Astrocyte of the hippocampus (primary cell): ENCODE results near the gene KIR3DL3.
"Not testable (repeated sequence)": the region's sequence is repeated elsewhere in the genome, so short reads cannot be mapped to it uniquely, and the experiment has no call there.

ENCODE experiments used
- DNase-seq: peaks from one replicate; pipeline ENCODE4 v3.0.0; 2011; ENCODE audit warnings: low read depth, low spot score

The KIR3DL3 gene

DNA sequence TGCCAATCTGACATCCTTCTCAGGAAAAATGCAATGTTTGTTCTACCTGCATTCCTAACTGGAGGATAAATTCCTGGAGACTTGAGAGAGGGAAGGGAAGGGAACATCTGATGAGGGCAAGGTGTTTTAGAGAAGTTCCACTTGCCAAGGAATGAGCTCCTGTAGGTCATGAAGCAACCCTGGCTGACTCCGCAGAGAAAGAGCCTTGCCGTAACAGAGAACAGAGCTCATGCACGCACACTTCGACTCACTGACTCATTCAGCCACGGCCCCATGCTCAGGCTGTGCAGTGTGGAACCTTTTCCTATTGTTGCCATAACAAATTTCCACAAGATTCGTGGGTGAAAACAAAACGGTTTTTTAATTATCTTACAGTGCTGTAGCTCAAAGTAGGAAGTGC lies 54.7 kb downstream of the KIR3DL3 start:
- DNase-seq = not testable (repeated sequence)

DNA sequence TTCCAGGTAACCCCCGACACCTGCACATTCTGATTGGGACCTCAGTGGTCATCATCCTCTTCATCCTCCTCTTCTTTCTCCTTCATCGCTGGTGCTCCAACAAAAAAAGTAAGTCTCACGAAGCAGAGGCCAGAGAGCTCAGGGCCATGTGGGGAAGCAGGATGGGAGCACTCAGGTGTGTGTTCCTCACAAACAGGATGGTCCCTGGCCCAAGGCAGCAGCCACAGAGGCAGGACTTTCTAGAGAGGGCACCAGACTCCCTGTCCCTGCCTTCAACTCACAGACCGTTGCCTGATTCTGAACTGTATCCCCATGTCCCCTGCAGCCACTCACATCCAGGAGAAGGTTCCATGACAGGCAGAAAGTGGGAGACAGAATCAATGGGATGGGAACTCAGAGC lies 58.7 kb downstream of the KIR3DL3 start:
- DNase-seq = not testable (repeated sequence)
